NOMO-1 treated with DMSO at 0.1 percent for 48 hours (cell line): ENCODE results near the gene RNF41.

Source experiments
- DNase-seq: peaks from one replicate; lab custom pipeline; 2025; ENCODE audit not compliant: unreplicated experiment; lab: John Stamatoyannopoulos, UW

Gene RNF41

DNA sequence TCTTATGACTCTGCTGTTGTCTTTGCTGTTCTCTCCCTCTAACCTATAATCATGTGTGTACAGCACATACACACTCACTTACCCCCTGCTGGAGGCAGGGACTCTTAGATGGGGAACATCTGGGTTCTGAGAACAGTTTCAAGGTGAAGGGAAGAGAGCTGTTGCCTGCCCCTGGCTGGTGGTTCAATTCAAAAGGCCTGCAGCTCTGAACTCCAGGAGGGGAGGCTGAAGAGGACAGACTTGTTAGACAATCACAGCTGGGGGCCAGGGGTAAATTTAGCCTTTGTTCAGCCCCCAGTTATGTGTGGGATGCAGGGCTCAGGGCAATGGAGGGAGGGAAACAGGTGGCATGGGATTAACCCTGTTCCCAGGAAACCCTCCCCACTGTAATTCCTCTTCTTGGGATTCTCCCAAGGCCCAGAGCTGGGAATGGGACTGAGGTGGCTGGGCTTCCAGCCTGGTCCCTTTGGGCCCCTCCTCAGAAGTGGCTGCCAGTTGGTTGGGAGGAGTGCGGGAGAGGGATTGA lies 67.4 kb downstream of the RNF41 start:
- no peak for DNase-seq

GRCh38 chr12:56153678-56154065 lies 68.0 kb downstream of the RNF41 start:
- no peak for DNase-seq

DNA sequence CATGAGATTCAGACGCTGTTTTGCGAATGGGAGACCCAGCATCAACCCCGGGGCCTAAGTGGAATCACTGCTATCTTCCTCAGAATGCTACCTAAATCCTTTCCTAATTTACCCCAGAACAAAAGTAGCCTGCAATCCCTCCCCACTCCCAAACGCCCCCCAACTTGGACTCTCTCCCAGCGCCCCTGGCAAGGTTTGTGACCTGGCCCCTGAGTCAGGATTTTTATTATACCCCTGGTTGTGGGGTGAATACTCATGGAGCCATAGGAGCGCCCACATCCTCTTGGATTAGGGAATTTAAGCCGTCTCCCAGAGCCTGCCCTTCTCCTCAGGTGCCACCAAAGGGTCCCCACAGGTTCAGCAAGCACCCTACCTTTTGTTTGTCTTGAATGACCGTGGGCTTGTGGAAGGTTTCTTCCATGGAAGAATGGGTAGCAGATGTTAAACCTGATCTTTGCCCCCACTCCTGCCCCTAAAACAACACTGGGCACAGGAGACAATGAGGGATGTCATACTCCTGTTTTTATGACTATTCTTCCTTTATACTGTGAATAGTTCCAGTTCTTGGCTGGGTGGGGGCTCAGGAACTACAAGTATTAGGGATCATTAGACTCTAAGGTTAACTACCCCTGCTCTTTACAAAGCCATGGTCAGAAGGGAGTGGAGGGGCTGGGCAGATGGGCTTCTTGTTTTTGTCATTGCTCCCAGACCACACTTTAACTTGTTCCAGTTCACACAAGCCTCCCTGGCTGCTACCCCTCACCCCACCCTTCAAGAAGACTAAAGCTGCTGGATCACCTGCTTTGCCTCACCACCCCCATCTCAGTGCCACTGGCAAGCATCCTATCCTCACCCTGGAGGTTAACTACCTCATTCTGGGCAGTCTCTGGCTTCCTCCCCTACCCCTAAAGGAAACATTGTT lies 68.7 kb downstream of the RNF41 start:
- DNase-seq = no peak
